GM23248 (cell line): ENCODE data around the gene ACOT4. TPM values are rescaled to one million over a fixed set of nuclear protein-coding genes. Genes with fewer than 3 reads are reported as not detected.
"Not testable (repeated sequence)": the region's sequence is repeated elsewhere in the genome, so short reads cannot be mapped to it uniquely, and the experiment has no call there.

Source experiments
- DNase-seq: peaks from one replicate; pipeline ENCODE4 v3.0.0-alpha.2; 2015
- H2AFZ ChIP-seq: fragments of 200-600 bp; sonication (generic); 2 replicates; pipeline ENCODE4 v1.6.1; 2016; ENCODE audit warnings: antibody characterized with exemption
- H3F3A ChIP-seq: fragments of 200-600 bp; sonication (generic); 2 replicates; pipeline ENCODE4 v1.6.1; 2016; ENCODE audit warnings: mild to moderate bottlenecking, antibody characterized with exemption, mixed run types; ENCODE audit not compliant: insufficient read depth
- H3K27ac ChIP-seq: fragments of 200-600 bp; sonication (generic); 2 replicates; pipeline ENCODE4 v1.5.1; 2016; ENCODE audit warnings: mild to moderate bottlenecking
- H3K27me3 ChIP-seq: fragments of 200-600 bp; sonication (generic); replicated peaks from 2 replicates; pipeline ENCODE4 v1.6.1; 2016; ENCODE audit warnings: mild to moderate bottlenecking; ENCODE audit not compliant: insufficient read depth
- H3K36me3 ChIP-seq: fragments of 200-600 bp; sonication (generic); 2 replicates; pipeline ENCODE4 v1.6.1; 2016; ENCODE audit warnings: low read depth, mild to moderate bottlenecking
- H3K4me1 ChIP-seq: fragments of 200-600 bp; sonication (generic); 2 replicates; pipeline ENCODE4 v1.6.1; 2016; ENCODE audit warnings: mild to moderate bottlenecking; ENCODE audit not compliant: insufficient read depth
- H3K4me2 ChIP-seq: fragments of 200-600 bp; sonication (generic); one replicate; pipeline ENCODE4 v1.6.1; 2016; ENCODE audit warnings: mild to moderate bottlenecking; ENCODE audit not compliant: unreplicated experiment
- H3K4me3 ChIP-seq: fragments of 200-600 bp; sonication (generic); 2 replicates; pipeline ENCODE4 v1.5.1; 2016; ENCODE audit warnings: mild to moderate bottlenecking
- H3K79me2 ChIP-seq: fragments of 200-600 bp; sonication (generic); 2 replicates; pipeline ENCODE4 v1.6.1; 2016; ENCODE audit warnings: mild to moderate bottlenecking; ENCODE audit not compliant: insufficient read depth
- H3K9ac ChIP-seq: fragments of 200-600 bp; sonication (generic); 2 replicates; pipeline ENCODE4 v1.6.1; 2016; ENCODE audit warnings: mild to moderate bottlenecking
- H3K9me2 ChIP-seq: fragments of 200-600 bp; sonication (generic); 2 replicates; pipeline ENCODE4 v1.6.1; 2016; ENCODE audit warnings: mixed run types, mild to moderate bottlenecking, moderate library complexity; ENCODE audit not compliant: insufficient read depth
- H3K9me3 ChIP-seq: fragments of 200-600 bp; sonication (generic); one replicate; pipeline ENCODE4 v1.6.1; 2017; ENCODE audit warnings: low read depth
- H4K20me1 ChIP-seq: fragments of 200-600 bp; sonication (generic); 2 replicates; pipeline ENCODE4 v1.6.0; 2016; ENCODE audit not compliant: insufficient read depth
- EZH2 ChIP-seq: fragments of 200-600 bp; sonication (generic); IDR thresholded peaks from 2 replicates; pipeline ENCODE4 v1.6.1; 2018; ENCODE audit warnings: antibody characterized with exemption, mild to moderate bottlenecking; ENCODE audit not compliant: insufficient read depth, poor library complexity, severe bottlenecking
- WGBS, 2 experiments: methylation state at CpG; one replicate each; pipeline ENCODE4 v1.1.6; 2015 to 2017; ENCODE audit warnings: low lambda C conversion rate in 2 of 2, low coverage in 1 of 2; ENCODE audit errors: missing lambda C conversion rate in 2 of 2; 5-methylcytosine and 5-hydroxymethylcytosine counted together
- in situ Hi-C: fragments of 300-500 bp; cut with MboI; formaldehyde crosslinking; loops from 2 replicates; pipeline ENCODE4 v1.15.0; 2020
- polyA plus RNA-seq: library from polyadenylated mRNA; unstranded; fragments of >200 nt; fragmentation: Nextera tagmentation; extraction: Ambion mirVana; gene quantifications from 2 replicates; pipeline ENCODE4 v1.2.1, GENCODE V29; 2016
- total RNA-seq: library from RNA; depleted of rRNA; stranded (reverse); fragments of >200 nt; shearing (Covaris generic); gene quantifications from 2 replicates; pipeline ENCODE4 v1.2.3, GENCODE V29; 2014

ACOT4 gene
- total and polyA plus RNA-seq, 2 experiments from 2014 or later, result 1.5 to 1.6 TPM

DNA sequence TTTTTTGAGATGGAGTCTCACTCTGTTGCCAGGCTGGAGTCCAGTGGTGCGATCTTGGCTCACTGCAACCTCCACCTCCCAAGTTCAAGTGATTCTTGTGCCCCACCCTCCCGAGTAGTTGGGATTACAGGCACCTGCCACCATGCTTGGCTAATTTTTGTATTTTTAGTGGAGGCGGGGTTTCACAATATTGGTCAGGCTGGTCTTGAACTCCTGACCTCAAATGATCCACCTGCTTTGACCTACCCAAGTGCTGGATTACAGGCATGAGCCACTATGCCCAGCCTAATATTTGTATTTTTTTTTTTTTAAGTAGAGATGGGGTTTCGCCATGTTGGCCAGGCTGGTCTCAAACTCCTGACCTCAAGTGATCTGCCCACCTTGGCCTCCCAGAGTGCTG is 17.9 kb upstream of the ACOT4 start:
- Histone ChIP-seq H3K36me3 (peaks cover 13% of the 10 kb centered on the region), H3K79me2 (peaks cover 20% of the 10 kb centered on the region)
- H3K4me1 ChIP-seq, in situ Hi-C loops, H2AFZ ChIP-seq, H4K20me1 ChIP-seq, H3K9ac ChIP-seq, H3F3A ChIP-seq, H3K27me3 ChIP-seq, H3K27ac ChIP-seq, H3K4me3 ChIP-seq, H3K9me2 ChIP-seq, DNase-seq, H3K9me3 ChIP-seq, H3K4me2 ChIP-seq: not testable (repeated sequence)
- WGBS, 2 experiments, result 92 to 97% methylated on average over 4 of the region's 4 CpGs

DNA sequence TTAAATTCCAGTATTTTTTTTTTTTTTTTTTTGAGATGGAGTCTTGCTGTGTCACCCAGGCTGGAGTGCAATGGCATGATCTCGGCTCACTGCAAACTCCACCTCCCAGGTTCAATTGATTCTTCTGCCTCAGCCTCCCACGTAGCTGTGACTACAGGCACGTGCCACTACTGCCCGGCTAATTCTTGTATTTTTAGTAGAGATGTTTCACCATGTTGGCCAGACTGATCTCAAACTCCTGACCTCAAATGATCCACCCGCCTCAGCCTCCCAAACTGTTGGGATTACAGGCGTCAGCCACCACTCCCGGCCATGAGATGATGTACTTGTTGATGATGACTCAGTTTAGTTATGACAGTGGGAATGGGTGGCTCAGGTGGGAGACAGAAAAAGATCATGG is 17.4 kb upstream of the ACOT4 start:
- H3K27me3 ChIP-seq, DNase-seq, H3K9me2 ChIP-seq, H3F3A ChIP-seq, in situ Hi-C loops, H3K9me3 ChIP-seq, H3K9ac ChIP-seq, H3K27ac ChIP-seq, H3K4me3 ChIP-seq, H4K20me1 ChIP-seq, H3K4me1 ChIP-seq, H3K4me2 ChIP-seq, H2AFZ ChIP-seq: not testable (repeated sequence)
- WGBS, 2 experiments, result 92 to 93% methylated on average over 7 of the region's 7 CpGs
- Histone ChIP-seq H3K79me2 (peaks cover 20% of the 10 kb centered on the region), H3K36me3 (peaks cover 13% of the 10 kb centered on the region)

DNA sequence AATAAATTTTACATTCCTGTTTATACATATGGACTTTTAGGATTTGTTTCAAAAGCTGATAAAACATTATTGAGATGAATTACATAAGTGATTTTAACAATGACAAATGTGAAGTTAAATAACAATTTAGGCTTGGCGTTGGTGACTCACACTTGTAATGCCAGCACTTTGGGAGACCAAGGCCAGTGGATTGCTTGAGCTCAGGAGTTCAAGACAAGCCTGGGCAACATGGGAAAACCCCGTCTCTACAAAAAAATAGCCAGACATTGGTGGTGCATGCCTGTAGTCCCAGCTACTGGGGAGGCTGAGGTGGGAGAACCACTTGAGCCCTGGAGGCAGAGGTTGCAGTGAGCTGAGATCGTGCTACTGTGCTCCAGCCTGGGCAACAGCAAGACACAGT is 15.3 kb upstream of the ACOT4 start:
- in situ Hi-C loops, result no loop called here

DNA sequence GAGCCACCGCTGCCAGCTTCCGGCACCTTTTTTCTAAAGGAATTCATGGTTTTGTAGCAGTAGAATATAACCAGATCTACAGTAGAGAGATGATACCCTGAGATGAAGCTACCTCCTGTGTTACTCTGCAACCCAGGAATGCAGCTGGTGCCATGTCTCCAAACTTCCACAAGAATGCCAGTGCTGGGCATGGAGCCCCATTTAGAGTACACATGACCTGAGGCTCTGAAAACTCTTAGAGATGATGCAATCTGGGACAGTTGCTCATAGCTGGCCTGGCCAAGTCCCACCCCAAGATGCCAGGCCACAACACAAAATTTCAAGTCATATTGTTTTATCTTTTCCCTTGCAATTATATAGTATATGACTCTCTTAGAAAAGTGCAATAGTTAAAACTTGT is 14.5 kb upstream of the ACOT4 start:
- DNase-seq, H3K9me2 ChIP-seq, H3K9me3 ChIP-seq, H3K4me3 ChIP-seq, in situ Hi-C loops, H2AFZ ChIP-seq, H3K4me2 ChIP-seq, H3K4me1 ChIP-seq, H3K79me2 ChIP-seq, H4K20me1 ChIP-seq, H3K9ac ChIP-seq, H3K27me3 ChIP-seq, H3F3A ChIP-seq: not testable (repeated sequence)
- peak overlapping the region; percentile 9; the same call in 1 of the 2 replicates for H3K27ac ChIP-seq
- H3K36me3 ChIP-seq, result peaks cover 13% of the 10 kb centered on the region
- 100% methylated on average over 2 of the region's 2 CpGs for WGBS, 2 experiments

More for the DNA sequence above, 15.3 kb upstream of the ACOT4 start:
- H2AFZ ChIP-seq, result no peak overlapping the region
- no peaks in the 10 kb centered on the region for H4K20me1 ChIP-seq
- H3K79me2 ChIP-seq, result peaks cover 10% of the 10 kb centered on the region
- no peaks in the 10 kb centered on the region for H3K9me2 ChIP-seq
- 81 to 94% methylated on average over 3 of the region's 3 CpGs for WGBS, 2 experiments
- peaks cover 13% of the 10 kb centered on the region for H3K36me3 ChIP-seq
- no peaks in the 10 kb centered on the region for H3F3A ChIP-seq
- no peak for DNase-seq
- H3K9me3 ChIP-seq, result no peaks in the 10 kb centered on the region
- no peak overlapping the region for H3K9ac ChIP-seq
- no peak overlapping the region for H3K27ac ChIP-seq
- no peak overlapping the region for H3K4me2 ChIP-seq
- H3K4me3 ChIP-seq, result no peak overlapping the region
- TF ChIP-seq EZH2, result no peak
- H3K4me1 ChIP-seq, result 0 out of 2 replicates have a peak, but pooled peaks cover 3% of the 10 kb centered on the region
- H3K27me3 ChIP-seq, result no peaks in the 10 kb centered on the region

DNA sequence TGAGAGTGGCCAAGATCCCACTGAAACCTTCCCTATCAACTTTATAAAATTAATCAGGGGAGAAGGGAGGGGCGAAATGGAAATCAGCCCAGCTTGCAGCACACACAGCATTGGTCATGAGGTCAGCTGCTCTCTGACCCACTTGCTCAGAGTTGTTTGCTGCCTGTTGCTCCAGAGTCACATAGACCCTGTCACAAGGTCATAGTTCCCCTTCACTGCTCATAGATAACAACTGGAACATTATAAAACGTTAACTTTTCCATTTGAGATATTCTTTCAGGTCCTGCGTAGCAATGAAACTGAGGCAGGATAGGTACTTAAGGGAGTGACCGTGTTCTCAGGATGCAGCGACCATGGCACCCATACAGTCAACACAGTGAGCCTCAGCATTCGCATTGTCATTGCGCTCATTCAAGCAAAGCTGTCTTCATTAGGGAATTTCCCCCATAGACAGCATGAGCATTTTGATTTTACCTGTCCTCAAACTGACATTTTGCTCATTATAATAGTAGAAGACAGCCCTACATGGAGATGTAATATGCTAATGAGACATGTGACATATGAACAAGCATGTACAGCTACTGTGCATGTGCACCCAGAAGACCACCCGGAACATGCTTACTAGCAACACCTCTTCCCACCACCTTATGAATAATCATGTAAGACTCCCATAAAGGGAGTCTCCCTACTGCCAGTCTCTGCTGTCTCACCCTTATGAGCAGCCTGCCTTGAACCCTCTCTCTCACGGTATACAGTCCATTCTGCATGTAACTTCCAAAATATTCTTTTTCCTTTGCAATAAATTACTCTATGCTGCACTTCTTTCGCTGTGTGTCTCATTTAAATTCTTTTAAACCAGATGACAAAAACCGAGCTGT is 9.3 kb upstream of the ACOT4 start:
- in situ Hi-C loops, result not testable (repeated sequence)

More for the DNA sequence above, 9.3 kb upstream of the ACOT4 start:
- H3K4me2 ChIP-seq, H3K9ac ChIP-seq, H3K27ac ChIP-seq, H4K20me1 ChIP-seq, H2AFZ ChIP-seq, H3K27me3 ChIP-seq, H3K79me2 ChIP-seq, H3K4me1 ChIP-seq, H3K4me3 ChIP-seq, H3K36me3 ChIP-seq, DNase-seq, H3F3A ChIP-seq, H3K9me2 ChIP-seq, H3K9me3 ChIP-seq: not testable (repeated sequence)
- WGBS, 2 experiments, result 82 to 86% methylated on average over 11 of the region's 11 CpGs
